Kidney epithelial cell (primary cell): Measurements from ENCODE around the gene STX5. TPM values are rescaled to one million over a fixed set of nuclear protein-coding genes. Genes with fewer than 3 reads are reported as not detected.

Source experiments
- DNase-seq: peaks from one replicate; pipeline ENCODE4 v3.0.0-alpha.2; 2010; ENCODE audit warnings: low read depth
- H3K27me3 ChIP-seq: 2 replicates; pipeline ENCODE4 v1.6.0; 2011; ENCODE audit warnings: low read length; ENCODE audit not compliant: control insufficient read depth, insufficient read depth
- H3K36me3 ChIP-seq: 2 replicates; pipeline ENCODE4 v1.5.1; 2011; ENCODE audit warnings: low read length; ENCODE audit not compliant: control insufficient read depth, insufficient read depth
- H3K4me3 ChIP-seq: 2 replicates; pipeline ENCODE4 v1.5.1; 2011; ENCODE audit warnings: low read depth, mild to moderate bottlenecking, control low read depth, low read length
- total RNA-seq: library from RNA; depleted of rRNA; stranded (reverse); fragments of >200 nt; gene quantifications from 2 replicates; pipeline ENCODE4 v1.2.3, GENCODE V29; 2015
- TF ChIP-seq, protein P1 (sequence below): IDR thresholded peaks from 2 replicates; pipeline ENCODE4 v1.5.1; 2011; ENCODE audit warnings: mild to moderate bottlenecking, moderate library complexity, low read length, control low read depth, inconsistent platforms; ENCODE audit not compliant: insufficient read depth, poor library complexity, severe bottlenecking

The STX5 gene
- total RNA-seq, 1 donor from 2014 or later, result 30.2 TPM

GRCh38 chr11:62810748-62811147, 21.1 kb downstream of the STX5 start:
- no peaks in the 10 kb centered on the region for H3K36me3 ChIP-seq
- TF ChIP-seq, protein P1, sequence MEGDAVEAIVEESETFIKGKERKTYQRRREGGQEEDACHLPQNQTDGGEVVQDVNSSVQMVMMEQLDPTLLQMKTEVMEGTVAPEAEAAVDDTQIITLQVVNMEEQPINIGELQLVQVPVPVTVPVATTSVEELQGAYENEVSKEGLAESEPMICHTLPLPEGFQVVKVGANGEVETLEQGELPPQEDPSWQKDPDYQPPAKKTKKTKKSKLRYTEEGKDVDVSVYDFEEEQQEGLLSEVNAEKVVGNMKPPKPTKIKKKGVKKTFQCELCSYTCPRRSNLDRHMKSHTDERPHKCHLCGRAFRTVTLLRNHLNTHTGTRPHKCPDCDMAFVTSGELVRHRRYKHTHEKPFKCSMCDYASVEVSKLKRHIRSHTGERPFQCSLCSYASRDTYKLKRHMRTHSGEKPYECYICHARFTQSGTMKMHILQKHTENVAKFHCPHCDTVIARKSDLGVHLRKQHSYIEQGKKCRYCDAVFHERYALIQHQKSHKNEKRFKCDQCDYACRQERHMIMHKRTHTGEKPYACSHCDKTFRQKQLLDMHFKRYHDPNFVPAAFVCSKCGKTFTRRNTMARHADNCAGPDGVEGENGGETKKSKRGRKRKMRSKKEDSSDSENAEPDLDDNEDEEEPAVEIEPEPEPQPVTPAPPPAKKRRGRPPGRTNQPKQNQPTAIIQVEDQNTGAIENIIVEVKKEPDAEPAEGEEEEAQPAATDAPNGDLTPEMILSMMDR, result no peak
- no peak overlapping the region for H3K4me3 ChIP-seq
- no peaks in the 10 kb centered on the region for H3K27me3 ChIP-seq
- no peak for DNase-seq

- no peak for DNase-seq
- Histone ChIP-seq H3K4me3 (no peak overlapping the region), H3K27me3 (no peaks in the 10 kb centered on the region), H3K36me3 (peaks cover 2% of the 10 kb centered on the region)
- TF ChIP-seq, protein P1, result no peak
These were observed 25.2 kb downstream of the STX5 start for GRCh38 chr11:62806611-62807121.

GRCh38 chr11:62805961-62806441, 25.9 kb downstream of the STX5 start:
- TF ChIP-seq, protein P1, result no peak
- no peak for DNase-seq
- Histone ChIP-seq H3K27me3 (no peaks in the 10 kb centered on the region), H3K4me3 (peak overlapping the region; percentile 80), H3K36me3 (peaks cover 3% of the 10 kb centered on the region)

- no peaks in the 10 kb centered on the region for H3K27me3 ChIP-seq
- peaks cover 3% of the 10 kb centered on the region for H3K36me3 ChIP-seq
- TF ChIP-seq, protein P1, result no peak
- DNase-seq, result no peak
- peak within 1 kb of the TSS; percentile 80 for H3K4me3 ChIP-seq
These were observed 26.6 kb downstream of the STX5 start, which contains the start of gene NXF1 for GRCh38 chr11:62805076-62805892. Gene NXF1, minus strand, starts transcription at chr11:62805440. Its CDS starts 84 bp downstream, at chr11:62805356.

GRCh38 chr11:62804310-62805075, 27.4 kb downstream of the STX5 start:
- Histone ChIP-seq H3K4me3 (peak overlapping the region; percentile 80), H3K27me3 (no peaks in the 10 kb centered on the region), H3K36me3 (peaks cover 3% of the 10 kb centered on the region)
- DNase-seq, result no peak
- TF ChIP-seq, protein P1, result no peak
